PC-3 (cell line): Measurements from ENCODE around the gene KIF4B. TPM values are rescaled to one million over a fixed set of nuclear protein-coding genes. Genes with fewer than 3 reads are reported as not detected.

Experiments used
- ATAC-seq: fragments of 200-7000 bp; cut with Tn5 transposase; 2 replicates; pipeline ENCODE4 v1.9.1; 2020; ENCODE audit warnings: mild to moderate bottlenecking, moderate library complexity
- BruUV-seq: library from RNA; stranded (reverse); fragments of 400-500 nt; replicated peaks from 2 replicates; lab custom pipeline; 2021; lab: Mats Ljungman, UMichigan
- CTCF ChIA-PET: fragments of 300-600 bp; sonication (Branson Sonifier 250); formaldehyde crosslinking; loops from one replicate; lab custom pipeline; 2022; ENCODE audit warnings: antibody characterized with exemption; lab: Charles Lee
- POLR2A ChIA-PET: fragments of 300-600 bp; sonication (Branson Sonifier 250); formaldehyde crosslinking; loops from one replicate; lab custom pipeline; 2022; ENCODE audit warnings: antibody characterized with exemption; ENCODE audit not compliant: unreplicated experiment; lab: Charles Lee
- DNase-seq: peaks from one replicate; pipeline ENCODE4 v3.0.0-alpha.2; 2015
- H2AFZ ChIP-seq: fragments of 300-600 bp; sonication (generic); 2 replicates; pipeline ENCODE4 v1.6.0; 2016; ENCODE audit warnings: antibody characterized with exemption, low read length
- H3F3A ChIP-seq: fragments of 300-600 bp; sonication (generic); one replicate; pipeline ENCODE4 v1.6.0; 2017; ENCODE audit warnings: antibody characterized with exemption, low read length, control low read depth, mild to moderate bottlenecking; ENCODE audit not compliant: unreplicated experiment
- H3K27ac ChIP-seq: fragments of 300-600 bp; sonication (generic); 2 replicates; pipeline ENCODE4 v1.5.1; 2016; ENCODE audit warnings: mild to moderate bottlenecking, low read length
- H3K27me3 ChIP-seq: fragments of 300-600 bp; sonication (generic); 2 replicates; pipeline ENCODE4 v1.6.1; 2016; ENCODE audit warnings: low read length, mixed read lengths
- H3K36me3 ChIP-seq: fragments of 300-600 bp; sonication (generic); 2 replicates; pipeline ENCODE4 v1.6.1; 2016; ENCODE audit warnings: low read depth, mixed run types, low read length, mixed read lengths
- H3K4me1 ChIP-seq: fragments of 300-600 bp; sonication (generic); 2 replicates; pipeline ENCODE4 v1.5.1; 2016; ENCODE audit warnings: low read length; ENCODE audit not compliant: insufficient read depth
- H3K4me2 ChIP-seq: fragments of 300-600 bp; sonication (generic); 2 replicates; pipeline ENCODE4 v1.6.0; 2016; ENCODE audit warnings: low read length
- H3K4me3 ChIP-seq: fragments of 300-600 bp; sonication (generic); 2 replicates; pipeline ENCODE4 v1.5.1; 2016; ENCODE audit warnings: mild to moderate bottlenecking, low read length, mixed read lengths
- H3K79me2 ChIP-seq: fragments of 300-600 bp; sonication (generic); 2 replicates; pipeline ENCODE4 v1.6.1; 2017; ENCODE audit warnings: low read length, mixed read lengths
- H3K9ac ChIP-seq: fragments of 300-600 bp; sonication (generic); 2 replicates; pipeline ENCODE4 v1.6.0; 2016; ENCODE audit warnings: mild to moderate bottlenecking, low read length
- H3K9me2 ChIP-seq: fragments of 300-600 bp; sonication (generic); replicated peaks from 2 replicates; pipeline ENCODE4 v1.6.1; 2016; ENCODE audit warnings: mixed run types, low read length, mixed read lengths
- H3K9me3 ChIP-seq: fragments of 300-600 bp; sonication (generic); 2 replicates; pipeline ENCODE4 v1.6.1; 2016; ENCODE audit warnings: low read length, mixed read lengths
- H4K20me1 ChIP-seq: fragments of 300-600 bp; sonication (generic); 2 replicates; pipeline ENCODE4 v1.6.1; 2016; ENCODE audit warnings: low read length, mixed read lengths
- EZH2 ChIP-seq: fragments of 300-600 bp; sonication (generic); IDR thresholded peaks from one replicate; pipeline ENCODE4 v1.6.1; 2017; ENCODE audit warnings: antibody characterized with exemption, mild to moderate bottlenecking, low read length; ENCODE audit not compliant: unreplicated experiment
- EZH2phosphoT487 ChIP-seq: fragments of 300-600 bp; sonication (generic); IDR thresholded peaks from 2 replicates; pipeline ENCODE4 v1.6.1; 2018; ENCODE audit warnings: mild to moderate bottlenecking, antibody characterized with exemption, low read length, borderline replicate concordance
- intact Hi-C: fragments of 100-400 bp; cut with micrococcal nuclease; formaldehyde crosslinking; loops from 2 replicates; pipeline ENCODE4 v1.9.0; 2023
- total RNA-seq: library from RNA; depleted of rRNA; stranded (reverse); fragments of >200 nt; gene quantifications from 2 replicates; pipeline ENCODE4 v1.2.3, GENCODE V29; 2014
- TF ChIP-seq, protein P1 (sequence below): fragments of 300-600 bp; sonication (generic); conservative IDR thresholded peaks from 2 replicates; pipeline ENCODE4 v1.5.1; 2017; ENCODE audit warnings: antibody characterized with exemption, low read depth, mild to moderate bottlenecking, low read length

The KIF4B gene
- total RNA-seq, 1 experiment from 2014 or later, result not detected

DNA sequence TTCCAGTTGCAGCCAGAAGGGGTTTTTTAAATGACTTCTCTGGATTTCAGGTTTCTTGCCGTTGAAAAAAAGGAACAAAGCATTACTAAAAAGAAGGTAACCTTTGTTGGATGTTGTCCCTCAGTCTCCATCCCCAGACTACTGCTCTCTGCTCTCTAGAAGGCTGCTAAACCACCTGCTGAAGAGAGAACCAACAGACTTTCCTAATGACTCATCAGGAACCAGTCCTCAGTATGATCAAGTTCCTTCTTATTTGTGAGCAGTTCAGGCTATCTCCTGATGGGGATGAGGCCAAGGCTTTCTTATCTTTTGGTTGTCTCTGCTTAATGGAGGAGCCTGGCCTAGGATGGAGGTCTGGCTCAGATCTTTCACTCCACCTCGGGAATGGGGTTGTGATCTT, 4.1 kb downstream of the KIF4B start:
- H3F3A ChIP-seq, result no peaks in the 10 kb centered on the region
- H3K9me3 ChIP-seq, result no peaks in the 10 kb centered on the region
- TF ChIP-seq, protein P1, sequence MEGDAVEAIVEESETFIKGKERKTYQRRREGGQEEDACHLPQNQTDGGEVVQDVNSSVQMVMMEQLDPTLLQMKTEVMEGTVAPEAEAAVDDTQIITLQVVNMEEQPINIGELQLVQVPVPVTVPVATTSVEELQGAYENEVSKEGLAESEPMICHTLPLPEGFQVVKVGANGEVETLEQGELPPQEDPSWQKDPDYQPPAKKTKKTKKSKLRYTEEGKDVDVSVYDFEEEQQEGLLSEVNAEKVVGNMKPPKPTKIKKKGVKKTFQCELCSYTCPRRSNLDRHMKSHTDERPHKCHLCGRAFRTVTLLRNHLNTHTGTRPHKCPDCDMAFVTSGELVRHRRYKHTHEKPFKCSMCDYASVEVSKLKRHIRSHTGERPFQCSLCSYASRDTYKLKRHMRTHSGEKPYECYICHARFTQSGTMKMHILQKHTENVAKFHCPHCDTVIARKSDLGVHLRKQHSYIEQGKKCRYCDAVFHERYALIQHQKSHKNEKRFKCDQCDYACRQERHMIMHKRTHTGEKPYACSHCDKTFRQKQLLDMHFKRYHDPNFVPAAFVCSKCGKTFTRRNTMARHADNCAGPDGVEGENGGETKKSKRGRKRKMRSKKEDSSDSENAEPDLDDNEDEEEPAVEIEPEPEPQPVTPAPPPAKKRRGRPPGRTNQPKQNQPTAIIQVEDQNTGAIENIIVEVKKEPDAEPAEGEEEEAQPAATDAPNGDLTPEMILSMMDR, result no peak
- no peak for TF ChIP-seq EZH2
- no peak for TF ChIP-seq EZH2phosphoT487
- no peaks in the 10 kb centered on the region for H3K79me2 ChIP-seq
- ATAC-seq, result no peak
- no peak for DNase-seq
- H3K9ac ChIP-seq, result no peak overlapping the region
- H3K27ac ChIP-seq, result no peak overlapping the region
- no peaks in the 10 kb centered on the region for H3K9me2 ChIP-seq
- no peak overlapping the region for H2AFZ ChIP-seq
- BruUV-seq, result no TSS peak
- ChIA-PET CTCF (no interaction called here), POLR2A (no interaction called here)
- no peaks in the 10 kb centered on the region for H3K4me1 ChIP-seq
- no peaks in the 10 kb centered on the region for H4K20me1 ChIP-seq
- no peak overlapping the region for H3K4me2 ChIP-seq
- peaks cover 34% of the 10 kb centered on the region for H3K27me3 ChIP-seq
- intact Hi-C loops, result no loop called here
- H3K4me3 ChIP-seq, result no peak overlapping the region
- H3K36me3 ChIP-seq, result no peaks in the 10 kb centered on the region

- TF ChIP-seq, protein P1, result no peak
- no peak for TF ChIP-seq EZH2
- TF ChIP-seq EZH2phosphoT487, result no peak
- no peaks in the 10 kb centered on the region for H3K36me3 ChIP-seq
- no peaks in the 10 kb centered on the region for H3F3A ChIP-seq
- no peak overlapping the region for H3K4me3 ChIP-seq
- peaks cover 19% of the 10 kb centered on the region for H3K27me3 ChIP-seq
- no peaks in the 10 kb centered on the region for H4K20me1 ChIP-seq
- intact Hi-C loops, result no loop called here
- no peak overlapping the region for H3K4me2 ChIP-seq
- no peaks in the 10 kb centered on the region for H3K9me2 ChIP-seq
- no peak overlapping the region for H2AFZ ChIP-seq
- ATAC-seq (no peak), DNase-seq (no peak)
- no peaks in the 10 kb centered on the region for H3K9me3 ChIP-seq
- BruUV-seq, result no TSS peak
- no peak overlapping the region for H3K27ac ChIP-seq
- H3K9ac ChIP-seq, result no peak overlapping the region
- ChIA-PET CTCF (no interaction called here), POLR2A (no interaction called here)
- no peaks in the 10 kb centered on the region for H3K79me2 ChIP-seq
- H3K4me1 ChIP-seq, result no peaks in the 10 kb centered on the region
These were observed 6.2 kb downstream of the KIF4B start for GRCh38 chr5:155019601-155020226.

GRCh38 chr5:155021842-155022241, 8.3 kb downstream of the KIF4B start:
- Histone ChIP-seq H3K4me2 (no peak overlapping the region), H3K9me3 (no peaks in the 10 kb centered on the region), H3K4me1 (no peaks in the 10 kb centered on the region), H3K9me2 (no peaks in the 10 kb centered on the region), H3K36me3 (no peaks in the 10 kb centered on the region), H3F3A (no peaks in the 10 kb centered on the region), H3K27ac (no peak overlapping the region), H2AFZ (no peak overlapping the region), H3K79me2 (no peaks in the 10 kb centered on the region), H3K4me3 (no peak overlapping the region), H4K20me1 (no peaks in the 10 kb centered on the region), H3K27me3 (peaks cover 2% of the 10 kb centered on the region), H3K9ac (no peak overlapping the region)
- DNase-seq (no peak), ATAC-seq (no peak)
- TF ChIP-seq, protein P1, result no peak
- no peak for TF ChIP-seq EZH2
- TF ChIP-seq EZH2phosphoT487, result no peak
- CTCF ChIA-PET, result no interaction called here
- intact Hi-C loops, result no loop called here
- POLR2A ChIA-PET, result no interaction called here
- BruUV-seq, result no TSS peak
